ENCODE results near the gene SFXN3. TPM values are rescaled to one million over a fixed set of nuclear protein-coding genes. Genes with fewer than 3 reads are reported as not detected.

Gene SFXN3
- total and polyA plus RNA-seq, 2 of the 13 experiments (the other 11 are each of a cell fraction or from before 2014, with no cell fraction given) = 16.8 to 71.5 TPM

DNA sequence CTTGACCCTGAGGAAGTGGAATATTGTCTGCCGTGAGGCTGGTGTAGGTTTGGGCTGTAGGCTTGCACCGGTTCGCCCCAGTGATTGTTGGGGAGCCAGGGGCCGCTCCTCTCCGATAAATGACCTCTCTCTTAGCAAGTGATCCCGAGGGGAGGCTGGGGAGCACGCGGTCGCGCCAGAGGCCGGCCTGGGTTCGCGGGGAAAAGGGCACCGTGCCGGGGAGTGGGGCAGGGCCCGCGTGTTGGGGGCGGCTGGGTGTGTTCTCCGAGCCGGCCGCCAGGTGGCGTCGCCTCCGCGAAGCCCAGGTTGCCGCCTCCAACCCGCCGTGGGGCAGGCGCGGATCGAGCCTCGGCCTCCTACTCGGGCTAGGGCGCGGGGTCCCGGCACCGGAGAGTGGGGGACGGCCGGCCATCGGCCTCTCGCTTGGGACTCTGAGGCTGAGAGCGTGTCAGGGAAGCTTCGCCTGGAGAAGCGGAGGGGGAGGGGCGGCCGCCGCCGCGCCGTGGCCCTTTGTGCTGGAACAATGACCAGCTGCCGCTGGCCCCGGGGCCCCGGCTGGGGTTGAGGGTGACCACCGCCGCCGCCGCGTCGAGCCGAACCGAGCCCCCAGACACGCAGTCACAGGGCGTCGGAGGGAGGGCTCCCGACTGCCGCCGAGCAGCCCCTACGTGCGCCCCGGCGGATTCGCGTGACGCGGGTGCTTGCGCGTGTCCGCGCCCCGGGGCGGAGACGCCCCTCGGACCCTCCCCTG lies 31.9 kb upstream of the SFXN3 start (continued):
- TF ChIP-seq, protein P1, sequence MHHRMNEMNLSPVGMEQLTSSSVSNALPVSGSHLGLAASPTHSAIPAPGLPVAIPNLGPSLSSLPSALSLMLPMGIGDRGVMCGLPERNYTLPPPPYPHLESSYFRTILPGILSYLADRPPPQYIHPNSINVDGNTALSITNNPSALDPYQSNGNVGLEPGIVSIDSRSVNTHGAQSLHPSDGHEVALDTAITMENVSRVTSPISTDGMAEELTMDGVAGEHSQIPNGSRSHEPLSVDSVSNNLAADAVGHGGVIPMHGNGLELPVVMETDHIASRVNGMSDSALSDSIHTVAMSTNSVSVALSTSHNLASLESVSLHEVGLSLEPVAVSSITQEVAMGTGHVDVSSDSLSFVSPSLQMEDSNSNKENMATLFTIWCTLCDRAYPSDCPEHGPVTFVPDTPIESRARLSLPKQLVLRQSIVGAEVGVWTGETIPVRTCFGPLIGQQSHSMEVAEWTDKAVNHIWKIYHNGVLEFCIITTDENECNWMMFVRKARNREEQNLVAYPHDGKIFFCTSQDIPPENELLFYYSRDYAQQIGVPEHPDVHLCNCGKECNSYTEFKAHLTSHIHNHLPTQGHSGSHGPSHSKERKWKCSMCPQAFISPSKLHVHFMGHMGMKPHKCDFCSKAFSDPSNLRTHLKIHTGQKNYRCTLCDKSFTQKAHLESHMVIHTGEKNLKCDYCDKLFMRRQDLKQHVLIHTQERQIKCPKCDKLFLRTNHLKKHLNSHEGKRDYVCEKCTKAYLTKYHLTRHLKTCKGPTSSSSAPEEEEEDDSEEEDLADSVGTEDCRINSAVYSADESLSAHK (CRISPR knock-in tag; IDR thresholded peaks at IDR 0.05; ENCODE audit: borderline replicate concordance) = no peak
- TF ChIP-seq SNRNP70 (IDR thresholded peaks at IDR 0.05; ENCODE audit: low read depth, low read length) (no peak), DR1 (CRISPR knock-in tag; IDR thresholded peaks at IDR 0.05) (no peak), ISL2 (CRISPR knock-in tag; IDR thresholded peaks at IDR 0.05) (peak; percentile 60; the same call in 1 of the 2 replicates), ZNF775 (CRISPR knock-in tag; IDR thresholded peaks at IDR 0.05; ENCODE audit: borderline replicate concordance) (no peak), FOXJ3 (CRISPR knock-in tag; IDR thresholded peaks at IDR 0.05; ENCODE audit: borderline replicate concordance) (no peak), ZNF790 (CRISPR knock-in tag; IDR thresholded peaks at IDR 0.05; ENCODE audit: borderline replicate concordance) (0 out of 2 replicates have a peak, but pooled peaks have one; percentile 14), ETV6 (CRISPR knock-in tag; conservative IDR thresholded peaks at IDR 0.05) (no peak), ZNF136 (CRISPR knock-in tag; IDR thresholded peaks at IDR 0.05; ENCODE audit: low read depth) (no peak), ZNF564 (CRISPR knock-in tag; IDR thresholded peaks at IDR 0.05) (no peak; the same call in 1 of the 2 replicates), STAG1 (CRISPR knock-in tag; IDR thresholded peaks at IDR 0.05) (peak; percentile 51; the same call in 1 of the 2 replicates), ZNF468 (CRISPR knock-in tag; IDR thresholded peaks at IDR 0.05) (no peak), ZNF205 (CRISPR knock-in tag; IDR thresholded peaks at IDR 0.05) (peak; percentile 56; the same call in 1 of the 2 replicates), KLF12 (CRISPR knock-in tag; IDR thresholded peaks at IDR 0.05; ENCODE audit: borderline replicate concordance) (peak; percentile 55; the same call in 1 of the 2 replicates), ERF (CRISPR knock-in tag; IDR thresholded peaks at IDR 0.05) (0 out of 2 replicates have a peak, but pooled peaks have one; percentile 32), ZNF672 (CRISPR knock-in tag; IDR thresholded peaks at IDR 0.05) (no peak)
- TF ChIP-seq, protein P2, sequence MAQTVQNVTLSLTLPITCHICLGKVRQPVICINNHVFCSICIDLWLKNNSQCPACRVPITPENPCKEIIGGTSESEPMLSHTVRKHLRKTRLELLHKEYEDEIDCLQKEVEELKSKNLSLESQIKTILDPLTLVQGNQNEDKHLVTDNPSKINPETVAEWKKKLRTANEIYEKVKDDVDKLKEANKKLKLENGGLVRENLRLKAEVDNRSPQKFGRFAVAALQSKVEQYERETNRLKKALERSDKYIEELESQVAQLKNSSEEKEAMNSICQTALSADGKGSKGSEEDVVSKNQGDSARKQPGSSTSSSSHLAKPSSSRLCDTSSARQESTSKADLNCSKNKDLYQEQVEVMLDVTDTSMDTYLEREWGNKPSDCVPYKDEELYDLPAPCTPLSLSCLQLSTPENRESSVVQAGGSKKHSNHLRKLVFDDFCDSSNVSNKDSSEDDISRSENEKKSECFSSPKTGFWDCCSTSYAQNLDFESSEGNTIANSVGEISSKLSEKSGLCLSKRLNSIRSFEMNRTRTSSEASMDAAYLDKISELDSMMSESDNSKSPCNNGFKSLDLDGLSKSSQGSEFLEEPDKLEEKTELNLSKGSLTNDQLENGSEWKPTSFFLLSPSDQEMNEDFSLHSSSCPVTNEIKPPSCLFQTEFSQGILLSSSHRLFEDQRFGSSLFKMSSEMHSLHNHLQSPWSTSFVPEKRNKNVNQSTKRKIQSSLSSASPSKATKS (CRISPR knock-in tag; IDR thresholded peaks at IDR 0.05) = no peak
- TF ChIP-seq, protein P3, sequence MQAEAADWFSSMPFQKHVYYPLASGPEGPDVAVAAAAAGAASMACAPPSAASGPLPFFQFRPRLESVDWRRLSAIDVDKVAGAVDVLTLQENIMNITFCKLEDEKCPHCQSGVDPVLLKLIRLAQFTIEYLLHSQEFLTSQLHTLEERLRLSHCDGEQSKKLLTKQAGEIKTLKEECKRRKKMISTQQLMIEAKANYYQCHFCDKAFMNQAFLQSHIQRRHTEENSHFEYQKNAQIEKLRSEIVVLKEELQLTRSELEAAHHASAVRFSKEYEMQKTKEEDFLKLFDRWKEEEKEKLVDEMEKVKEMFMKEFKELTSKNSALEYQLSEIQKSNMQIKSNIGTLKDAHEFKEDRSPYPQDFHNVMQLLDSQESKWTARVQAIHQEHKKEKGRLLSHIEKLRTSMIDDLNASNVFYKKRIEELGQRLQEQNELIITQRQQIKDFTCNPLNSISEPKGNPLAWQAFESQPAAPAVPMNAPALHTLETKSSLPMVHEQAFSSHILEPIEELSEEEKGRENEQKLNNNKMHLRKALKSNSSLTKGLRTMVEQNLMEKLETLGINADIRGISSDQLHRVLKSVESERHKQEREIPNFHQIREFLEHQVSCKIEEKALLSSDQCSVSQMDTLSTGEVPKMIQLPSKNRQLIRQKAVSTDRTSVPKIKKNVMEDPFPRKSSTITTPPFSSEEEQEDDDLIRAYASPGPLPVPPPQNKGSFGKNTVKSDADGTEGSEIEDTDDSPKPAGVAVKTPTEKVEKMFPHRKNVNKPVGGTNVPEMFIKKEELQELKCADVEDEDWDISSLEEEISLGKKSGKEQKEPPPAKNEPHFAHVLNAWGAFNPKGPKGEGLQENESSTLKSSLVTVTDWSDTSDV (CRISPR knock-in tag; IDR thresholded peaks at IDR 0.05) = peak; percentile 49; the same call in 1 of the 2 replicates
- TF ChIP-seq, protein P4, sequence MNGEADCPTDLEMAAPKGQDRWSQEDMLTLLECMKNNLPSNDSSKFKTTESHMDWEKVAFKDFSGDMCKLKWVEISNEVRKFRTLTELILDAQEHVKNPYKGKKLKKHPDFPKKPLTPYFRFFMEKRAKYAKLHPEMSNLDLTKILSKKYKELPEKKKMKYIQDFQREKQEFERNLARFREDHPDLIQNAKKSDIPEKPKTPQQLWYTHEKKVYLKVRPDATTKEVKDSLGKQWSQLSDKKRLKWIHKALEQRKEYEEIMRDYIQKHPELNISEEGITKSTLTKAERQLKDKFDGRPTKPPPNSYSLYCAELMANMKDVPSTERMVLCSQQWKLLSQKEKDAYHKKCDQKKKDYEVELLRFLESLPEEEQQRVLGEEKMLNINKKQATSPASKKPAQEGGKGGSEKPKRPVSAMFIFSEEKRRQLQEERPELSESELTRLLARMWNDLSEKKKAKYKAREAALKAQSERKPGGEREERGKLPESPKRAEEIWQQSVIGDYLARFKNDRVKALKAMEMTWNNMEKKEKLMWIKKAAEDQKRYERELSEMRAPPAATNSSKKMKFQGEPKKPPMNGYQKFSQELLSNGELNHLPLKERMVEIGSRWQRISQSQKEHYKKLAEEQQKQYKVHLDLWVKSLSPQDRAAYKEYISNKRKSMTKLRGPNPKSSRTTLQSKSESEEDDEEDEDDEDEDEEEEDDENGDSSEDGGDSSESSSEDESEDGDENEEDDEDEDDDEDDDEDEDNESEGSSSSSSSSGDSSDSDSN (CRISPR knock-in tag; IDR thresholded peaks at IDR 0.05) = peak; percentile 91
